ENCODE measurements around the gene PLCL2.

GRCh38 chr3:16849229-16849628, 35.5 kb upstream of the PLCL2 start:
- no peak for TF ChIP-seq CTCF (IDR thresholded peaks at IDR 0.05)
- no peak for TF ChIP-seq POLR2A (IDR thresholded peaks at IDR 0.05)
